ENCODE results near the gene CAMK1G. TPM values are rescaled to one million over a fixed set of nuclear protein-coding genes. Genes with fewer than 3 reads are reported as not detected.

CAMK1G gene
- total RNA-seq, 3 donors from 2014 or later = 0.60 TPM; not detected in 2

DNA sequence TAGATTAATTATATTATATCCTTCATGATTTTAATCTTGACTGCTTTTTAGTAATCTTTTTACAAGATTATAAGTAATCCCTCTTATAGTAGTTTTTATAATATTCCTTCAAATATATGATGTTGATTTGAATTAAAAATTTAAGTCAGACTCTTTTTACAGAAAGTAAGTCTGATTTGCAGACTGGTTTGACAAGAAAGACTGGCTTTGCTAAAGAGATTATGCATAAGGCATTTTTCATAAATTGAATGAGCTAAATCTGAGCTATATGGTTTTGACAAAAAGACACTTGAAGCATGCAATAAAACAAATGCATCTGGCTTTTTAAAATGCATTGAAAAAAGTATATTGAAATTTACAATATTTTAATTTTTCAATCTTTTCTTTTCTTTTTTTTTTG, 26.3 kb upstream of the CAMK1G start:
- ATAC-seq (no peak), DNase-seq (no peak)
- Histone ChIP-seq H3K4me3 (no peak overlapping the region), H3K9me3 (no peaks in the 10 kb centered on the region), H3K4me1 (ENCODE audit: low read depth) (no peaks in the 10 kb centered on the region), H3K36me3 (ENCODE audit: low read depth) (no peaks in the 10 kb centered on the region)
- intact Hi-C loops (cut with DNase I, micrococcal nuclease) = no loop called here
- TF ChIP-seq, protein P1, sequence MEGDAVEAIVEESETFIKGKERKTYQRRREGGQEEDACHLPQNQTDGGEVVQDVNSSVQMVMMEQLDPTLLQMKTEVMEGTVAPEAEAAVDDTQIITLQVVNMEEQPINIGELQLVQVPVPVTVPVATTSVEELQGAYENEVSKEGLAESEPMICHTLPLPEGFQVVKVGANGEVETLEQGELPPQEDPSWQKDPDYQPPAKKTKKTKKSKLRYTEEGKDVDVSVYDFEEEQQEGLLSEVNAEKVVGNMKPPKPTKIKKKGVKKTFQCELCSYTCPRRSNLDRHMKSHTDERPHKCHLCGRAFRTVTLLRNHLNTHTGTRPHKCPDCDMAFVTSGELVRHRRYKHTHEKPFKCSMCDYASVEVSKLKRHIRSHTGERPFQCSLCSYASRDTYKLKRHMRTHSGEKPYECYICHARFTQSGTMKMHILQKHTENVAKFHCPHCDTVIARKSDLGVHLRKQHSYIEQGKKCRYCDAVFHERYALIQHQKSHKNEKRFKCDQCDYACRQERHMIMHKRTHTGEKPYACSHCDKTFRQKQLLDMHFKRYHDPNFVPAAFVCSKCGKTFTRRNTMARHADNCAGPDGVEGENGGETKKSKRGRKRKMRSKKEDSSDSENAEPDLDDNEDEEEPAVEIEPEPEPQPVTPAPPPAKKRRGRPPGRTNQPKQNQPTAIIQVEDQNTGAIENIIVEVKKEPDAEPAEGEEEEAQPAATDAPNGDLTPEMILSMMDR (IDR thresholded peaks at IDR 0.05) = no peak

DNA sequence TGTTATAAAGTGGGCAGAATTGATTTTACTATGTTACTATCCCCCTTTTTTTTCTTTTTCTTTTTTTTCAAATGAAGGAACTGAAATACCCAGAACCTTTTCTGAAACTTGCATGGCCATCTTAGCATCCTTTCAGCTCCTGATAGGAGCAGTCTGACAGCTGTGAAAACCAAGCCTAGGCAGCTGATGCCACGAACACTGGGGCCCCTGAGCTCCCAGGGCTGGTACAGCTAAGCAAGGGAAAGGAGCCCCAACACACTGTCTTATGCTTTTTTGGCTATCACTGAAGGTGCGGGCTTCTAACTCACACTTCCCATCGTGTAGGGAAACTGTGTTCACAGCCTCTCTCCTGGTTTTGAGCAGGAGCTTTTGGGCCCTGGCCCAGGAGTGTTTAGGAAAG, 23.0 kb upstream of the CAMK1G start:
- Histone ChIP-seq H3K4me1 (ENCODE audit: low read depth) (no peaks in the 10 kb centered on the region), H3K4me3 (no peak overlapping the region), H3K36me3 (ENCODE audit: low read depth) (no peaks in the 10 kb centered on the region), H3K9me3 (no peaks in the 10 kb centered on the region)
- no peak for DNase-seq
- TF ChIP-seq, protein P1 (IDR thresholded peaks at IDR 0.05) = no peak
- intact Hi-C loops (cut with DNase I, micrococcal nuclease) = no loop called here
- no peak for ATAC-seq

DNA sequence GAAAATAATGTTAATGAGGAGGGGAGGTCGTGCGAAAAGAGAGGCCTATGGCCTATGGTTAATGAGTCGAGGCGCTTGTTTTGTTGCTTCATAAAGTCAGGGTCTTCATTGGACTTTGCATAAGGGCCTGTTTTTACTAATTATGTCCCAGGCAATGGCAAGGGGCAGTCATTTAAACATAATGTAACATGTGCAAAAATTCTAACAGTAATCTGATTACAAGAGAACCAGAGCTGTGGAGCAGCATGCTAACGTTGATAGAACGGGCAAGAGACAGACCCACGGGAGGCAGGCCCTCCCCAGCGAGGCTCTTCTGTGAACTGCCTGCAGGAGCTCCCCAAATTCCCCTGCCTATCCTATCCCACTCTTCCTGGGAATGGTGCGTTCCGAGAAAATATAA, 22.6 kb upstream of the CAMK1G start:
- Histone ChIP-seq H3K4me1 (ENCODE audit: low read depth) (no peaks in the 10 kb centered on the region), H3K36me3 (ENCODE audit: low read depth) (no peaks in the 10 kb centered on the region), H3K9me3 (no peaks in the 10 kb centered on the region), H3K4me3 (no peak overlapping the region)
- TF ChIP-seq, protein P1 (IDR thresholded peaks at IDR 0.05) = no peak
- intact Hi-C loops (cut with DNase I, micrococcal nuclease) = no loop called here
- no peak for ATAC-seq
- DNase-seq = no peak

DNA sequence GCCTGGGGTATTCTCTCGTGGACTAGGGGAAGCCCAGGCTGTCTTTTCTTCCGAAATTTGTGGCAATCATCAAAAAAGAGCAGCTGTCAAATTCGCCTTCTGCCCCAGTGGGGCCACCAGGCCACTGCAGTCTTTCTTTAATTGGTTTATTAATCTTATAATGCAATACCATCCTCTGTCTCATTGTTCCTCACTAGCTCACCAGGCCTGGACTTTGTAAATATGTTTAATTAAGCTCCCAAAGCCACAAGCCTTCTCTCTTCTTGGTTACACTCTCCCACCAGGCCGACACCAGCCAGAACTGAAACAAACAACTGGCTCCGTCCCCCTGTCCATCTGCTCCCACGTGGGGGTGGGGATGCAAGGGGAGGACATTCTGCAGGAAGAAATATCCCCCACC, 22.0 kb upstream of the CAMK1G start:
- no peak for ATAC-seq
- Histone ChIP-seq H3K4me3 (no peak overlapping the region), H3K9me3 (no peaks in the 10 kb centered on the region), H3K36me3 (ENCODE audit: low read depth) (no peaks in the 10 kb centered on the region), H3K4me1 (ENCODE audit: low read depth) (no peaks in the 10 kb centered on the region)
- intact Hi-C loops (cut with DNase I, micrococcal nuclease) = no loop called here
- TF ChIP-seq, protein P1 (IDR thresholded peaks at IDR 0.05) = no peak
- DNase-seq = no peak

DNA sequence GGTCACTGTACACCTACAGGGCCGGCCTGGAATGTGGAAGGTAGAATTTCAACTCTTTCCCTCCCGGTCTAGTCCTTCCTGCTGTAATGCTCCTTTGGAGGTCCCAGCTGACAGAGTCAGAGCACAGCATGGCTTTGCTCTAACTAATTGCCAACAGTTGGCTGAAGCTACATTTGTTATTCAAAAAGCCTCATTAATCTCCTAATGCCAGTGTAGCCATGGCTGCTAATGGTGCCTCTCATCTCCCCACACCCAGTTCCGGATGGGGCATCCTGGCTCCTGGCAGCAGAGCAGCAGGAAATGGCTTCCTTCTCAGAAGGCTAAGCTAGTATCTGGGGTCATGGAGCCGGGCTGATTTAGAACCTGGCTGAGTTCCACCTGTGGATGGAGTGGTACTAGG, 18.7 kb upstream of the CAMK1G start:
- Histone ChIP-seq H3K4me3 (no peak overlapping the region), H3K36me3 (ENCODE audit: low read depth) (no peaks in the 10 kb centered on the region), H3K9me3 (no peaks in the 10 kb centered on the region), H3K4me1 (ENCODE audit: low read depth) (no peaks in the 10 kb centered on the region)
- TF ChIP-seq, protein P1 (IDR thresholded peaks at IDR 0.05) = no peak
- DNase-seq = no peak
- intact Hi-C loops (cut with DNase I, micrococcal nuclease) = no loop called here
- ATAC-seq = no peak

Measured in mucosa of descending colon (tissue), 3 donors.